Measurements from ENCODE around the gene LSAMP.

GRCh38 chr3:116028157-116028556 lies 417.1 kb downstream of the LSAMP start:
- TF ChIP-seq CTCF (conservative IDR thresholded peaks at IDR 0.05; ENCODE audit: low read depth, low read length) (no peak), EZH2 (IDR thresholded peaks at IDR 0.05; ENCODE audit: borderline replicate concordance, low read depth, low read length, poor library complexity, severe bottlenecking) (no peak)

Measured in A673 (cell line).